H1 (cell line): ENCODE data around the gene DISP3. TPM values are rescaled to one million over a fixed set of nuclear protein-coding genes. Genes with fewer than 3 reads are reported as not detected.

Experiments
- CTCF ChIA-PET: fragments of 300-600 bp; sonication (Branson Sonifier 250); formaldehyde crosslinking; loops from one replicate; lab custom pipeline; 2021; ENCODE audit not compliant: partially characterized antibody; lab: Charles Lee
- POLR2A ChIA-PET: fragments of 300-600 bp; sonication (Branson Sonifier 250); formaldehyde crosslinking; loops from one replicate; lab custom pipeline; 2021; ENCODE audit warnings: inconsistent platforms; ENCODE audit not compliant: partially characterized antibody; lab: Charles Lee
- DNase-seq, 2 experiments: peaks; one replicate each; pipeline versions ENCODE4 v3.0.0 to v3.0.0-alpha.2; 2010 to 2022; ENCODE audit warnings: low spot score in 2 of 2, low read depth in 1 of 2, mixed read lengths in 1 of 2
- FAIRE-seq: peaks from 2 replicates; lab custom pipeline; 2011; peaks lifted over from hg19 to GRCh38; lab: Jason Lieb, UNC
- H2AFZ ChIP-seq: 2 replicates; pipeline ENCODE4 v1.8.1; 2012; ENCODE audit warnings: low read length, inconsistent platforms
- H2AK5ac ChIP-seq: 2 replicates; pipeline ENCODE4 v1.6.1; 2013; ENCODE audit warnings: low read depth, low read length
- H2BK120ac ChIP-seq: replicated peaks from 2 replicates; pipeline ENCODE3; 2013; ENCODE audit warnings: low read depth, low read length, inconsistent platforms
- H2BK12ac ChIP-seq: 2 replicates; pipeline ENCODE4 v1.6.1; 2013; ENCODE audit warnings: low read depth, low read length
- H2BK15ac ChIP-seq: 2 replicates; pipeline ENCODE4 v1.6.1; 2013; ENCODE audit warnings: low read length
- H2BK20ac ChIP-seq: 2 replicates; pipeline ENCODE4 v1.6.1; 2013; ENCODE audit warnings: low read length
- H2BK5ac ChIP-seq: 2 replicates; pipeline ENCODE4 v1.6.1; 2013; ENCODE audit warnings: low read depth, low read length
- H3K14ac ChIP-seq: 2 replicates; pipeline ENCODE4 v1.6.1; 2013; ENCODE audit warnings: inconsistent platforms; ENCODE audit not compliant: insufficient read length
- H3K18ac ChIP-seq: 2 replicates; pipeline ENCODE4 v1.6.1; 2013; ENCODE audit warnings: low read length; ENCODE audit errors: extremely low read depth
- H3K23ac ChIP-seq: 2 replicates; pipeline ENCODE4 v1.6.1; 2013; ENCODE audit warnings: inconsistent platforms; ENCODE audit not compliant: insufficient read length
- H3K23me2 ChIP-seq: 2 replicates; pipeline ENCODE4 v1.6.1; 2013; ENCODE audit warnings: low read depth, low read length
- H3K27ac ChIP-seq: 2 replicates; pipeline ENCODE4 v1.6.1; 2011; ENCODE audit warnings: low read depth, low read length, inconsistent platforms
- H3K27me3 ChIP-seq, 4 experiments: replicated peaks in 1 of 4; 1 replicate in 1 of 4; 2 replicates in 3 of 4; pipeline versions ENCODE4 v1.6.1 to v1.8.1; 2011 to 2013; ENCODE audit warnings: low read length in 3 of 4, mild to moderate bottlenecking in 3 of 4, inconsistent platforms in 2 of 4, mixed read lengths in 2 of 4, moderate library complexity in 1 of 4; ENCODE audit not compliant: control insufficient read depth in 3 of 4, insufficient read depth in 3 of 4; ENCODE audit errors: extremely low read depth in 1 of 4
- H3K36me3 ChIP-seq, 4 experiments: 2 replicates each; pipeline versions ENCODE4 v1.6.1 to v1.8.1; 2011 to 2013; ENCODE audit warnings: mild to moderate bottlenecking in 4 of 4, low read length in 3 of 4, moderate library complexity in 2 of 4, control low read depth in 1 of 4, inconsistent platforms in 1 of 4; ENCODE audit not compliant: insufficient read depth in 4 of 4, control insufficient read depth in 2 of 4
- H3K4ac ChIP-seq: replicated peaks from 2 replicates; pipeline ENCODE3; 2013; ENCODE audit warnings: low read length, low read depth, mixed read lengths, inconsistent platforms; ENCODE audit not compliant: insufficient read length
- H3K4me1 ChIP-seq, 4 experiments: replicated peaks in 1 of 4; 1 replicate in 1 of 4; 2 replicates in 3 of 4; pipeline versions ENCODE4 v1.6.1 to v1.8.1; 2011 to 2013; ENCODE audit warnings: low read length in 3 of 4, inconsistent platforms in 2 of 4, mixed read lengths in 1 of 4; ENCODE audit not compliant: insufficient read depth in 4 of 4, control insufficient read depth in 3 of 4
- H3K4me2 ChIP-seq, 2 experiments: 2 replicates each; pipeline versions ENCODE4 v1.6.1 to v1.8.1; 2011 to 2013; ENCODE audit warnings: low read depth in 2 of 2, low read length in 2 of 2, control low read depth in 1 of 2, inconsistent platforms in 1 of 2, mild to moderate bottlenecking in 1 of 2; ENCODE audit not compliant: insufficient read depth in 1 of 2
- H3K4me3 ChIP-seq, 4 experiments: fragments of 200-600, 300-600 bp in 1 of 4; sonication (generic), shearing (Covaris generic), sonication (Bioruptor Twin) in 1 of 4; 2 replicates each; pipeline versions ENCODE4 v1.5.1 to v1.8.1; 2011 to 2016; ENCODE audit warnings: low read length in 4 of 4, low read depth in 3 of 4, control low read depth in 2 of 4, inconsistent platforms in 2 of 4, mild to moderate bottlenecking in 2 of 4, mixed read lengths in 1 of 4, moderate library complexity in 1 of 4; ENCODE audit not compliant: insufficient read depth in 2 of 4; ENCODE audit errors: extremely low read depth in 1 of 4
- H3K56ac ChIP-seq: replicated peaks from 2 replicates; pipeline ENCODE3; 2013; ENCODE audit warnings: low read depth, mild to moderate bottlenecking, mixed read lengths, low read length, inconsistent platforms; ENCODE audit not compliant: insufficient read length
- H3K79me1 ChIP-seq: 2 replicates; pipeline ENCODE4 v1.6.1; 2013; ENCODE audit warnings: low read depth, low read length, control low read depth
- H3K79me2 ChIP-seq, 2 experiments: 2 replicates each; pipeline versions ENCODE4 v1.6.1 to v1.8.1; 2012 to 2013; ENCODE audit warnings: low read length in 2 of 2, mild to moderate bottlenecking in 2 of 2, inconsistent platforms in 1 of 2; ENCODE audit not compliant: insufficient read depth in 2 of 2, control insufficient read depth in 1 of 2
- H3K9ac ChIP-seq, 4 experiments: replicated peaks in 1 of 4; 1 replicate in 1 of 4; 2 replicates in 3 of 4; pipeline versions ENCODE4 v1.6.1 to v1.8.1; 2011 to 2013; ENCODE audit warnings: low read depth in 3 of 4, low read length in 3 of 4, control low read depth in 2 of 4, mild to moderate bottlenecking in 2 of 4, moderate library complexity in 2 of 4, inconsistent platforms in 1 of 4; ENCODE audit errors: extremely low read depth in 1 of 4
- H3K9me3 ChIP-seq, 2 experiments: 2 replicates each; pipeline versions ENCODE4 v1.6.1 to v1.8.1; 2012 to 2013; ENCODE audit warnings: mild to moderate bottlenecking in 2 of 2, moderate library complexity in 2 of 2, control low read depth in 1 of 2, inconsistent platforms in 1 of 2, low read depth in 1 of 2, low read length in 1 of 2, mixed read lengths in 1 of 2; ENCODE audit not compliant: insufficient read depth in 2 of 2
- H4K20me1 ChIP-seq, 2 experiments: replicated peaks in 1 of 2; 2 replicates each; pipeline versions ENCODE3 to v1.8.1; 2011 to 2013; ENCODE audit warnings: inconsistent platforms in 2 of 2, low read length in 2 of 2, mild to moderate bottlenecking in 1 of 2; ENCODE audit not compliant: insufficient read depth in 2 of 2, control insufficient read depth in 1 of 2
- H4K5ac ChIP-seq: 2 replicates; pipeline ENCODE4 v1.6.1; 2013; ENCODE audit warnings: low read length, low read depth, mixed read lengths, inconsistent platforms; ENCODE audit not compliant: insufficient read length
- H4K8ac ChIP-seq: 2 replicates; pipeline ENCODE4 v1.8.0; 2013; ENCODE audit warnings: mild to moderate bottlenecking, moderate library complexity, low read length, inconsistent platforms; ENCODE audit not compliant: insufficient read depth; ENCODE audit errors: extremely low read depth
- H4K91ac ChIP-seq: replicated peaks from 2 replicates; pipeline ENCODE3; 2013; ENCODE audit warnings: low read length, mixed read lengths, inconsistent platforms; ENCODE audit not compliant: insufficient read length
- BRCA1 ChIP-seq: IDR thresholded peaks from 2 replicates; pipeline ENCODE4 v1.6.1; 2012; ENCODE audit warnings: low read depth, low read length, improper control_type of control experiment
- NANOG ChIP-seq: IDR thresholded peaks from 2 replicates; pipeline ENCODE4 v1.6.1; 2011; ENCODE audit warnings: low read length, low read depth, mild to moderate bottlenecking, inconsistent platforms; ENCODE audit not compliant: insufficient read depth, poor library complexity, severe bottlenecking
- PHF8 ChIP-seq: fragments of 200-600 bp; sonication (generic); conservative IDR thresholded peaks from 2 replicates; pipeline ENCODE4 v1.7.1; 2012; ENCODE audit warnings: low read depth, mild to moderate bottlenecking, inconsistent platforms, low read length, moderate library complexity
- RFX5 ChIP-seq: IDR thresholded peaks from 2 replicates; pipeline ENCODE4 v1.6.1; 2011; ENCODE audit warnings: low read depth, low read length, improper control_type of control experiment, borderline replicate concordance
- RNF2 ChIP-seq: fragments of 200-900, 300-1000 bp; sonication (generic); IDR thresholded peaks from 2 replicates; pipeline ENCODE4 v1.7.1; 2016; ENCODE audit warnings: borderline replicate concordance, low read depth, mild to moderate bottlenecking, antibody characterized with exemption, low read length; ENCODE audit not compliant: poor library complexity, severe bottlenecking; ENCODE audit errors: missing control alignments
- WGBS, 2 experiments: shearing (Covaris generic) in 1 of 2; methylation state at CpG; one replicate each; pipeline versions ENCODE4 v1.1.6 to v1.1.7; 2013 to 2015; ENCODE audit warnings: low lambda C conversion rate in 2 of 2, mixed read lengths in 2 of 2, inconsistent platforms in 1 of 2, low coverage in 1 of 2, missing lambda C conversion rate in 1 of 2; ENCODE audit not compliant: insufficient replicate concordance in 2 of 2, insufficient coverage in 1 of 2, insufficient read length in 1 of 2; ENCODE audit errors: extremely low coverage in 1 of 2, missing lambda C conversion rate in 1 of 2; 5-methylcytosine and 5-hydroxymethylcytosine counted together
- polyA plus RNA-seq, 7 experiments: library from polyadenylated mRNA; depleted of rRNA in 3 of 7; stranded (reverse) in 5 of 7; unstranded in 2 of 7; fragments of >200 nt in 5 of 7; fragments of 200-250 nt in 2 of 7; gene quantifications; 1 replicate in 5 of 7; 2 replicates in 1 of 7; 4 replicates in 1 of 7; pipeline versions ENCODE4 v1.2.1 to v1.2.3, GENCODE V29; 2011 to 2013; ENCODE audit warnings: missing spikeins in 2 of 7, mixed read lengths in 2 of 7
- total RNA-seq: library from RNA; stranded (reverse); fragmentation: NEBNext Ultra II Directional; extraction: Animal tissue kit (Norgen Biotek cat#: 25700); gene quantifications from 2 replicates; pipeline ENCODE4 v1.2.1, GENCODE V29; 2021

Gene DISP3
- total and polyA plus RNA-seq, 2 of the 8 experiments (the other 6 are each of a cell fraction or from before 2014, with no cell fraction given): 3.4 to 4.6 TPM

- Histone ChIP-seq H2BK5ac (no peak overlapping the region), H2BK15ac (no peak overlapping the region), H3K27ac (no peak overlapping the region), H3K36me3 (no peaks in the 10 kb centered on the region), H3K56ac (no peak overlapping the region), H2BK120ac (no peak overlapping the region), H2BK12ac (no peak overlapping the region), H4K8ac (no peak overlapping the region), H2AFZ (no peak overlapping the region), H3K9ac (no peak overlapping the region), H2BK20ac (no peak overlapping the region), H3K9me3 (no peaks in the 10 kb centered on the region), H3K23ac (no peak overlapping the region), H3K79me1 (no peaks in the 10 kb centered on the region), H3K27me3 (no peaks in the 10 kb centered on the region), H4K91ac (no peak overlapping the region), H3K4me1 (no peaks in the 10 kb centered on the region), H4K5ac (no peak overlapping the region), H3K18ac (no peak overlapping the region), H3K23me2 (no peaks in the 10 kb centered on the region; the same call in 1 of the 2 replicates), H3K79me2 (no peaks in the 10 kb centered on the region), H2AK5ac (no peak overlapping the region), H3K4ac (no peak overlapping the region), H3K4me2 (no peak overlapping the region), H3K4me3 (no peak overlapping the region), H4K20me1 (no peaks in the 10 kb centered on the region), H3K14ac (no peak overlapping the region)
- TF ChIP-seq PHF8: no peak
- TF ChIP-seq RNF2: no peak
- no peak for TF ChIP-seq NANOG
- TF ChIP-seq RFX5: no peak
- no peak for TF ChIP-seq BRCA1
- POLR2A ChIA-PET: no interaction called here
- FAIRE-seq: no peak
- no peak for DNase-seq
- CTCF ChIA-PET: no interaction called here
- WGBS, 2 experiments: 92% methylated on average over 6 of the region's 6 CpGs; no CpG with 5 or more reads in 1 of the 2 experiments
These were observed 96.6 kb downstream of the DISP3 start for GRCh38 chr1:11575553-11575952.
